HG03432 (cell line): ENCODE results near the gene NHS.
A peak's percentile ranks its signal among the peaks of the same experiment; 100 is the strongest.

Experiments
- ATAC-seq: cut with Tn5 transposase; IDR thresholded peaks from one replicate; pipeline ENCODE4 v1.9.1; 2021; ENCODE audit warnings: mild to moderate bottlenecking, moderate library complexity; ENCODE audit not compliant: unreplicated experiment

Gene NHS

GRCh38 chrX:17610788-17611187, 235.8 kb downstream of the NHS start:
- no peak for ATAC-seq

- peak; percentile 85 for ATAC-seq
Measured at GRCh38 chrX:17613979-17614588, 239.1 kb downstream of the NHS start.

- ATAC-seq = no peak
Measured at GRCh38 chrX:17616936-17617335, 241.9 kb downstream of the NHS start.

- no peak for ATAC-seq
Measured at GRCh38 chrX:17617806-17618205, 242.8 kb downstream of the NHS start.

- no peak for ATAC-seq
Measured at GRCh38 chrX:17621566-17622270, 246.7 kb downstream of the NHS start.

- ATAC-seq = no peak
Measured at GRCh38 chrX:17622331-17622730, 247.3 kb downstream of the NHS start.

- ATAC-seq = no peak
Measured at GRCh38 chrX:17623750-17624149, 248.8 kb downstream of the NHS start.

GRCh38 chrX:17627026-17627425, 252.0 kb downstream of the NHS start:
- no peak for ATAC-seq

GRCh38 chrX:17628976-17629375, 254.0 kb downstream of the NHS start:
- no peak for ATAC-seq

- no peak for ATAC-seq
Measured at GRCh38 chrX:17629519-17629918, 254.5 kb downstream of the NHS start.

- no peak for ATAC-seq
Measured at GRCh38 chrX:17631647-17632046, 256.6 kb downstream of the NHS start.

GRCh38 chrX:17632942-17633341, 257.9 kb downstream of the NHS start:
- no peak for ATAC-seq

- no peak for ATAC-seq
Measured at GRCh38 chrX:17633546-17633945, 258.5 kb downstream of the NHS start.

GRCh38 chrX:17634542-17635207, 259.7 kb downstream of the NHS start:
- no peak for ATAC-seq

- no peak for ATAC-seq
Measured at GRCh38 chrX:17635231-17635630, 260.2 kb downstream of the NHS start.

GRCh38 chrX:17637235-17637634, 262.2 kb downstream of the NHS start:
- no peak for ATAC-seq

- ATAC-seq = no peak
Measured at GRCh38 chrX:17638731-17639130, 263.7 kb downstream of the NHS start.

- ATAC-seq = no peak
Measured at GRCh38 chrX:17642891-17643290, 267.9 kb downstream of the NHS start.

- no peak for ATAC-seq
Measured at GRCh38 chrX:17643528-17643927, 268.5 kb downstream of the NHS start.

- ATAC-seq = no peak
Measured at GRCh38 chrX:17644001-17644400, 269.0 kb downstream of the NHS start.

- no peak for ATAC-seq
Measured at GRCh38 chrX:17654116-17654515, 279.1 kb downstream of the NHS start.
